Measurements from ENCODE around the gene KRT74. TPM values are rescaled to one million over a fixed set of nuclear protein-coding genes. Genes with fewer than 3 reads are reported as not detected.

The KRT74 gene
- polyA plus RNA-seq, 2 of the 4 experiments (the other 2 are of a cell fraction): not detected

- 88% methylated on average over 14 of the region's 14 CpGs for WGBS (ENCODE audit: missing lambda C conversion rate)
- H3K9me3 ChIP-seq: no peaks in the 10 kb centered on the region
- no peak overlapping the region for H3K27ac ChIP-seq
- TF ChIP-seq ESRRA (IDR thresholded peaks at IDR 0.05; ENCODE audit: borderline replicate concordance, low read length): no peak
- no peak for TF ChIP-seq TP53 (CRISPR knock-in tag; IDR thresholded peaks at IDR 0.05)
- TF ChIP-seq HOXB13 (CRISPR knock-in tag; IDR thresholded peaks at IDR 0.05; ENCODE audit: low read depth): no peak
- TF ChIP-seq ATOH8 (CRISPR knock-in tag; IDR thresholded peaks at IDR 0.05; ENCODE audit: low read depth): no peak
- TF ChIP-seq NPAS2 (CRISPR knock-in tag; IDR thresholded peaks at IDR 0.05; ENCODE audit: borderline replicate concordance): no peak
- no peak for TF ChIP-seq HMGXB4 (CRISPR knock-in tag; IDR thresholded peaks at IDR 0.05; ENCODE audit: borderline replicate concordance)
- no peak for TF ChIP-seq ZSCAN20 (CRISPR knock-in tag; IDR thresholded peaks at IDR 0.05)
- no peak for TF ChIP-seq RFX5 (IDR thresholded peaks at IDR 0.05)
- no peak for TF ChIP-seq RNF2 (IDR thresholded peaks at IDR 0.05; ENCODE audit: borderline replicate concordance, low read depth)
- no peak for TF ChIP-seq EHF (CRISPR knock-in tag; IDR thresholded peaks at IDR 0.05)
- no peak for DNase-seq (ENCODE audit: low read depth in 1 of 2, low spot score in 1 of 2)
- CTCF ChIA-PET: interaction anchor here (0.7 to 1.9 kb wide), 5 partner anchors 12 to 126 kb away, joined by 3 to 5 read pairs (median 3); partner anchors contain the start of gene KRT71
- no peak overlapping the region for H3K4me3 ChIP-seq
- no peak for ATAC-seq
- POLR2A ChIA-PET: no interaction called here
- no peak overlapping the region for H3K4me2 ChIP-seq
- no peak for FAIRE-seq
- peaks cover 14% of the 10 kb centered on the region for H3K4me1 ChIP-seq
Observed at GRCh38 chr12:52517005-52517835, 56.4 kb downstream of the KRT74 start.

GRCh38 chr12:52515927-52516831, 57.5 kb downstream of the KRT74 start:
- H3K4me2 ChIP-seq: no peak overlapping the region
- CTCF ChIA-PET: interaction anchor here (0.6 to 2.9 kb wide), 11 partner anchors 10 to 151 kb away, joined by 3 to 10 read pairs (median 4); partner anchors contain the start of gene KRT71
- no peak for TF ChIP-seq ZSCAN20 (CRISPR knock-in tag; IDR thresholded peaks at IDR 0.05)
- TF ChIP-seq JUNB (IDR thresholded peaks at IDR 0.05): no peak
- no peak for TF ChIP-seq RNF2 (IDR thresholded peaks at IDR 0.05; ENCODE audit: borderline replicate concordance, low read depth)
- TF ChIP-seq REST (IDR thresholded peaks at IDR 0.05): no peak
- no peak for TF ChIP-seq SMC3 (IDR thresholded peaks at IDR 0.05)
- no peak for TF ChIP-seq HES2 (IDR thresholded peaks at IDR 0.05)
- TF ChIP-seq MAFK (IDR thresholded peaks at IDR 0.05; ENCODE audit: partially characterized antibody): no peak
- no peak for TF ChIP-seq TP53 (CRISPR knock-in tag; IDR thresholded peaks at IDR 0.05)
- TF ChIP-seq SREBF2 (IDR thresholded peaks at IDR 0.05): no peak
- TF ChIP-seq POLR2A (IDR thresholded peaks at IDR 0.05; ENCODE audit: low read length): no peak
- TF ChIP-seq ESRRA (IDR thresholded peaks at IDR 0.05; ENCODE audit: borderline replicate concordance, low read length): no peak
- TF ChIP-seq CHD2 (IDR thresholded peaks at IDR 0.05; ENCODE audit: low read length, partially characterized antibody): no peak
- no peak for TF ChIP-seq E2F6 (IDR thresholded peaks at IDR 0.05; ENCODE audit: borderline replicate concordance, low read depth)
- TF ChIP-seq HOXA7 (CRISPR knock-in tag; IDR thresholded peaks at IDR 0.05): no peak
- TF ChIP-seq NR3C1 (IDR thresholded peaks at IDR 0.05): no peak
- no peak for TF ChIP-seq USF2 (IDR thresholded peaks at IDR 0.05)
- no peak for TF ChIP-seq MAZ (IDR thresholded peaks at IDR 0.05; ENCODE audit: borderline replicate concordance, low read depth, low read length)
- no peak for TF ChIP-seq FOSL2 (IDR thresholded peaks at IDR 0.05)
- TF ChIP-seq FOSL2 (CRISPR knock-in tag; IDR thresholded peaks at IDR 0.05): no peak
- H3K9me3 ChIP-seq: peaks cover 3% of the 10 kb centered on the region; the same call in 2 of the 3 replicates
- H3K4me1 ChIP-seq: peaks cover 4% of the 10 kb centered on the region
- 77% methylated on average over 15 of the region's 15 CpGs for WGBS (ENCODE audit: missing lambda C conversion rate)
- no peak overlapping the region for H3K4me3 ChIP-seq
- POLR2A ChIA-PET: no interaction called here
- no peak for FAIRE-seq
- no peak for DNase-seq (ENCODE audit: low read depth in 1 of 2, low spot score in 1 of 2)
- no peak for ATAC-seq
- H3K27ac ChIP-seq: no peak overlapping the region

All from A549 (cell line).